GM18505 (cell line): Measurements from ENCODE around the gene C2orf76.

ENCODE experiments used
- ATAC-seq: cut with Tn5 transposase; IDR thresholded peaks from one replicate; pipeline ENCODE4 v1.9.1; 2021; ENCODE audit not compliant: unreplicated experiment
- POLR2A ChIP-seq: IDR thresholded peaks from 4 replicates; pipeline ENCODE4 v1.6.1; 2011; ENCODE audit warnings: borderline replicate concordance; ENCODE audit not compliant: insufficient read depth, insufficient read length; ENCODE audit errors: extremely low read depth

Gene C2orf76

DNA sequence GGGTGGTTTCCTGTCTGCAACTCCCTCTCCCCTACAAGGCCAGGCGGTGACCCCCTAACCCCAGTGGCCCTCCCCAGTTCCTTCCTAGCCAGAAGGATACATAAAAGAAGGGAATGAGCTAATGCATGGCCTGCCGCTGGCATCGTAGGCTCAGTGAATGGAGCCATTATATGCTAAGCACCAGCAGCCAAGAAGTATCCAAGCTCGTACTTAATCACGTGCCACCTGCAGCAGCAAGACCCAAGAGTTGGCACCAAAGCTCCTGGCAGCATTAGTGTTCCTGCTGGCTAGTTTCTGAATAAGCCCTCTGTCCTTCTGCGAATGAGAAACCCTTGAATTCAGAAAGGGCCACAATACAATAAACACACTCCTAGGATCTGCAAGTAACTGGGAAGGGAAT lies 4.5 kb upstream of the C2orf76 start:
- no peak for TF ChIP-seq POLR2A
- ATAC-seq, result no peak

GRCh38 chr2:119369845-119370244 lies 3.2 kb upstream of the C2orf76 start:
- TF ChIP-seq POLR2A, result no peak
- ATAC-seq, result no peak

DNA sequence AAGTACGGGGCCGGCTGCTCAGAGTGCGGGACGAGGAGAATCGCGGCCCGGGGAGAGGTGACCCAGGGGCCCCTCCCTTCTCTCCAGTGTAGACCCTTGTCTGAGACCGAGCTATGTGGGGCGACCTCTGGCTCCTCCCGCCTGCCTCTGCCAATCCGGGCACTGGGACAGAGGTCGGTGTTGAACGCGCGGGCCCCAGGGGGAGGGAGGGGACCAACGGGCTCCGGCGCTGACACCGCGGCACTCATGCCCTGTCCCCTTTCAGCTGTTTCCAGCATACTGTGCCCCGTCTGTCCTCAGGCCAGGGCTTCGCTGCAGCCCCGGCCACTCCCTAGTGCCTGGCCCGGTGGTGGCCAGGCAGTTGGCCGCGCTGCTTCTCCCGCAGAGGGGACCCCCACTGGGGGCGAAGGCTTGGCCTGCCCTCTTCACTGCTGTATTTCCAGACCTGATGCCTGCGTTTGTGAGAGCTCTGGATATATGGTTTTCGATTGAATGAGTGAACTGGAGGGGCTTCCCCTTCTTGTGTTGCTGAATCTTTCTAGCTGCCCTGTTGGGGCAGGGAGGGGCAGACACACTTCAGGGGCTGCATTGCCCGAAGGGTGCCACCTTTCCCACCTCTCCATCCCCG lies 952 bp upstream of the C2orf76 start:
- TF ChIP-seq POLR2A, result no peak
- peak; percentile 27 for ATAC-seq

DNA sequence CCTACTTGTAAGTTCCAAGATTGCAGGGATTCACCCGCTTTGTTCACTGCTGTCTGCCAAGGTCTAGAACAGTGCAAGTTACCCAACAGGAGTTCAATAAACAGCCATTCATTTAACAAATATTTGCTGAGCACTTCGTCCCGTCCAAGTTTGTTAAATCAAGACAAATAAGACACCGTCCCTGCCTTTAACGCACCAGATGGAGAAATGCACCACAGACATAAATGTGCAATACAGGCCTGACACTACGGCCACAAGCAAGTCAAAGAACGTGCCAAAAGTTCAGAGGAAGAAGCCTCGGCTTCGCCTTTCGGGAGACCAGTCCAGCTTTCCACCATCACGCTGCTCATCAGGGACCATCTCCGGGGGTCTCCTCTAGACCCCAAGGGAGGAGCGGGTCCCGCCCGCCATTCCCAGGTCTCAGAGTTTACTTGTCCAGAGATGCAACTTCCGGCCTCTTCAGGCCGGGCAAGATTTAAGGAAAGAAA lies 429 bp downstream of the C2orf76 start:
- TF ChIP-seq POLR2A, result no peak
- ATAC-seq, result peak; percentile 8

DNA sequence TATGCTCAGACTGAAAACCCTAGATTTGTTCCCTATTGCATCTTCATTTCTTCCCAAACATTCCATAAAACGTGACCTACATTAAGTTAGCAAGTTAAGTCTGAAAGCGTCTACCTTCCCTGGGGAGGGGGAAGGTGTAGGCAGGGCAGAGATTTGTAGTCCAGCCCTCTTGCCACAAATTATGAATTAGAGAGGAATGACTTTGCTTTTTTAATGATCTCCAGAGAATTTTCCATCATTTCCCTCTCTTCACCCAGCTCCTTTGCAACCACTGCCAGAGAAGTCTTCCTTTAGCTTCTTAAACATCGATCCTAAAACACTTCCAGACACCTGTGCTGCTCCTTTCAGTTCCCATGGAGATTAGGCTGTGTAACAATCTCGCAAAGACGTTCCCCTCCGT lies 1.2 kb downstream of the C2orf76 start:
- no peak for ATAC-seq
- TF ChIP-seq POLR2A, result peak; percentile 26

DNA sequence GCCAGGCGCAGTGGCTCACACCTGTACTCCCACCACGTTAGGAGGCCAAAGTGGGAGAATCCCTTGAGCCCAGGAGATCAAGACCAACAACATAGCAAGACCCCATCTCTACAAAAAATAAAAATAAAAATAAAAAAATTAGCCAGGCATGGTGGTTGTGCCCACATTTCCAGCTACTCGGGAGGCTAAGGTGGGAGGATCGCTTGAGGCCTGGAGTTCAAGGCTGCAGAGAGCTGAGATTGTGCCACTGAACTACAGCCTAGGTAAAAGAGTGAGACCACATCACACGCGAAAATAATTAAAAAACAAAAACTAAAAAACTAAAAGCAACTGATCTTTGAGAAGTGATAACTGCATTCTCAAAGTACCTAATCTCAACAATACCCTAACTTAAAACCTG lies 1.8 kb downstream of the C2orf76 start:
- ATAC-seq, result no peak
- TF ChIP-seq POLR2A, result no peak

DNA sequence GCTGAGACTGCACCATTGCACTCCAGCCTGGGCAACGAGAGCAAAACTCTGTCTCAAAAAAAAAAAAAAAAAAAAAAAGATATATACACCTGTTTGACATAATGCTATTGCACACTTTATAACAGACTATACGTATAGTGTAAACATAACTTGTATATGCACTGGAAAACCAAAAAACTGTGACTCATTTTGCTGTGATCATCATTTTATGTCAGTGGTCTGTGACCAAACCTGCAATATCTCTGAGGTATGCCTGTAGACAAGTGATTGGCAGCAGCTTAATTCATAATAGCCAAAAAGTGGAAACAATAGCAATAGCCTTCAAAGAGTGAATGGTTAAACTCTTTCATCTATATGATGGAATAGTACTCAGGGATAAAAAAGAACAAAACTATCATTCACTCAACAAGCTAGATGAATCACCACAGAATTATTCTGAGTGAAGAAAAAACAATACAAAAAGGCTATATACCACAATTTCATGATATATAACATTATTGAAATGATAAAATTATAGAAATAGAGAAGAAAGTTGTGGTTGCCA lies 6.1 kb downstream of the C2orf76 start:
- no peak for ATAC-seq
- TF ChIP-seq POLR2A, result no peak

DNA sequence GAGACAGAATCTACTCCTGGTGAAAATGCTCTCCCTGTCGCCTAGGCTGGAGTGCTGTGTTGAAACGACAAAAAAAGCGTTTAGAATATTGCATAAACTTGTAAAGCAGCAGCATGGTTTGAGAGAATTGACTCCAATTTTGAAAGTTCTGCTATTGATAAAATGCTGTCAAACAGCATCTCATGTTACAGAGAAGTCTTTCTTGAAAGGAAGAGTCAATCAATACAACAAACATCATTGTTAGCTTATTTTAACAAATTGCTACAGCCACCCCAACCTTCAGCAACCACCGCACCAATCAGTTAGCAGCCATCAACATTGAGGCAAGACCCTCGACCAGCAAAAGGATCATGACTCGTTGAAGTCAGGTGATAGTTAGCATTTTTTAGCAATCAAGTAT lies 6.9 kb downstream of the C2orf76 start:
- no peak for ATAC-seq
- TF ChIP-seq POLR2A, result no peak

GRCh38 chr2:119354860-119355259 lies 11.8 kb downstream of the C2orf76 start:
- no peak for TF ChIP-seq POLR2A
- no peak for ATAC-seq

DNA sequence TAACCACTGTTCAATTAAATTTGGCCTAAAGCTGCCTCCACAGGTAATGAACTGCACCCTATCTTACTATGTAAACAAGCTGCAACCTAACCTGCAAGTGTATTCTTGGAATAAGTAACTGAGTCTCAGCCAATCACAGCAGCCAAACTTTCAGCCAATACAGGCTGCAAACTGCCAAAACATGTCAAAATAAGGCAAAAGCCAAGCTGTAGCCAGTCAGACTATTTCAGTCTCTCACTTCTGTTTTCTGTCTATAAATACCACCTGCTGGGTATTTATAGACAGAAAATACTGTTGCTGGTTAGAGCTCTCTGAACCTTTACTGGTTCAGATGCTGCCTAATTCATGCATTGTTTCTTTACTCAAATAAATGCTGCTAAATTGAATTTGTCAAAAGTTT lies 14.3 kb downstream of the C2orf76 start:
- TF ChIP-seq POLR2A, result peak; percentile 40
- ATAC-seq, result peak; percentile 92

DNA sequence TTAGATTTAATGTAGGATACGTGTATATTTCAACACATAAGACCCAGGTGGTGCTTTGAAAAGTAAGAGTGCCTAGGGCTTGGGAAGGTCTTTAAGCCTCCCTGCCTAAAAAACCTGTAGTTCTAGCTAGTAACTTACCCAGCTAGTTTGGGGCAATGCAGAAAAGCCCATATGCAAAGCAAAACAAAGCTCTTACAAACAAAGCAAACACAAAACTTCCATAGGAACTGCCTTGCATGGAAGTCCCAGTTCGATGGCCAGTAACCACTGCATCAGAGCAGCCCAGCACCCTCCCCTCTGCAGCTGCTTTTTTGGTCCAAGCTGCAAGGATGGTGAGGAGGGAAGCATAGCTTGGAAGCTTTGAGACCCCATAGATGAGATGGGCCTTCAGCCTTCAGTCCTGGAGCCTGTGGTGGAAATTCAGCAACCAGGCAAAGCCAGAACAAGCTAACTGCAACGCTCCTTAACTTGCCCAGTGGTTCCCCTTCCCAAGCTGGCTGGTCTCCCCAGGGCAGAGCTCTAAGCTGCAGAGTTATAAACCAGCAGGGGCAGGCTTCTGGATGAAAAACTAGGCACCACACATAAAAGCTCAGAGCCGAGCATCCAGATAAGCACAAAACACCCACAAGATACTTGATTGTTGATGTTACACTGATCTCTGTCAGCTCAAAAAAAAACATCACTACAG lies 16.2 kb downstream of the C2orf76 start:
- ATAC-seq, result no peak
- no peak for TF ChIP-seq POLR2A

DNA sequence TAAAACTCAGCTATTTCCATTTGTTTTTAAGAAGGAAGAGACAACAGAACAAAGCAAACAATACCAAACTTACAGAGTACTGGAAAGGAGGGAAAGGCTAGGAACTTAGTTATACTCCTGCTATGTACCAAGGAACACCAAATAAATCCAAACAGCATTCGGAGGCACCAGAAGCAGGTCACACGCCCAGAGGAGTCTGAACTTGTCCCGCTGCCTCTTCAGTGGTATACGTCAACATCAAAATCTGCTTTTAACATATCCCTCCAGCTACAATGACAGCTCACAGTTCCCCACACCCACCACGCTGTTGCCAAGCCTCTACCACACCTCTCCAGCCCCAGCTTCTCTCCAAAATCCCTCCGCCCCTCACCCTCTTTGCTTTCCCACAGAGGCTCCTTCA lies 17.3 kb downstream of the C2orf76 start:
- no peak for ATAC-seq
- no peak for TF ChIP-seq POLR2A

DNA sequence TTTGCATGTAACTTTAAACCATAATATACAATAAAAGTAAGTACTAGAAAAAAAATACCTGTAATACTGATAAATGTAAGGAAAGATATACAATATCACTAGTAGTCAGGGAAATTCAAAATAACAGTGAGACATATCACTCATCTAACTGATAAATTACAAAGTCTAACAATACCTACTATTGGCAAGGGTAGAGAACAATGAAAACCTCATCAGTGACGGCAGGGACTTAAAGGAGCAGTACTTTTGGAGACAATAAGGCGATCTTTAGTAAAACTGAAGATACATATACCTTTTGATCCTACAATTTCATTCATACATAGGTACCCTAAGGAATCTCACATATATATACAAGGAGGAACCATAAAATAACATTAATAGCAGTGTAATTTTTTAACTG lies 24.9 kb downstream of the C2orf76 start:
- no peak for TF ChIP-seq POLR2A
- ATAC-seq, result no peak

DNA sequence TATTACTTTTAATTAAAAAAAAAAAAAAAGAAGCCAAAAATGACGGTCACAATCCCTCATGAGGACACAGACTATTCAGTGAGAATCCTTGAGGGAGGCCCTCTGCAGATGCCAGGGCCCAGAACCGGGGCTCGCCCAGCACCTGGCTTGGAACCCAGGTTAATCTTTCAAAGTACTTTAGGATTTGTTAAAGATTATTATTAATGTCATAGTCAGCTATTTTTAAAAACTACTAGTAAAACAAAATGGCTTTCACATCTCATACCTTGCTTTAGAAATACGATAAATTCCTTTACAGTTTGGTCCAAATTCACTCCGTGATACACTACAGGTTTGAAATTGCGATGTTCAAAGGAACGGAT lies 27.1 kb downstream of the C2orf76 start:
- no peak for ATAC-seq
- no peak for TF ChIP-seq POLR2A
